HG03565 (cell line): Measurements from ENCODE around the gene MUC16.

Source experiments
- ATAC-seq: cut with Tn5 transposase; IDR thresholded peaks from one replicate; pipeline ENCODE4 v1.9.1; 2021; ENCODE audit warnings: mild to moderate bottlenecking, moderate library complexity; ENCODE audit not compliant: unreplicated experiment

MUC16 gene

GRCh38 chr19:9009431-9009830 is 778 bp downstream of the MUC16 start:
- no peak for ATAC-seq

DNA sequence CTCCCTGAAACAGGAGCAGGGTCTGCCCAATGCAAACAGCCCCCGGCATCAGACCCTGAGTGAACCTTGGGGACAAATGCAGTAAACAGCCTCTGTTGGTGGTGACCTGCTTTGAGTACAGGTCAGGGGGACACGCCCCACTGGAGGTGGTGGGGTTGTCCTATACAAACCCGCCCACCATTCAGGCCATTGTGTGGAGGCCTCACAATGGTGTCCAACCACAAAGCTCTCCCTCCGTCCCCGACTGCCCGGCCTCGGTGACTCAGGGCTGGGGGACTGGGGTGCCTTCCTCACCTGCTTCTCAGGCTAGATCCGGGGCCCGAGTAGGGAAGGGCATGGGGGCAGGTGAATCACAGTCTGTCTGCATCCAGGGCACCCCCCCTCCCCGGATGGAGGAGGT is 1.5 kb downstream of the MUC16 start:
- no peak for ATAC-seq

GRCh38 chr19:9000933-9001332 is 9.3 kb downstream of the MUC16 start:
- no peak for ATAC-seq

GRCh38 chr19:8988204-8988603 is 22.0 kb downstream of the MUC16 start:
- no peak for ATAC-seq

GRCh38 chr19:8986296-8986695 is 23.9 kb downstream of the MUC16 start:
- ATAC-seq, result no peak

DNA sequence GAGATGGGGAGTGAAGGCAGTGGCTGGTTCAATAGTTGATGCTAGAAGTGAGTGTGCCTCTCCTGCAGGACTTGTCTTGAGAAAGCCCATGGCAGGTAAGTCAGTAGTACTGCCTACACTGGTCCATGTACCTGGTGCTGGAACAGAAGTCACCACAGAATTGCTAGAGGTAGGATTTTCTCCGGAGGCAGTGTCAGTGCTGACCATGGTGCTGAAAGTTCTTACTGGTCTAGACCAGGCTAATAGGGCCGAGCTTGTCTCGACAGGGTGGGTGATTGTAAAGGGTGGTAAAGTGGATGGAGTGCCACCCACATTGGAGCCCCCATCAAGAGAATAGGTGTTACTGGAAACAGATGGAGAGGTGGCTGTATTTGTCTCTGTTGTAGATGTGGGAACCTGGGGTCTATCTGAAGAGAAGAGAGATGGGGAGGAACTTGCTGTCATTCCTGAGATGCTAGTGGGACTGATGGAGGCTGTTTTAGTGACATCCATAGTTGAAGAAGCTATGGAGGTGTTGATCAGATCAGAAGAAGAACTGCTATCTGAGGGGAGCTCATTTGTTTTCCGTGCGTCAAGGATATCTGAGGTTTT is 36.6 kb downstream of the MUC16 start:
- ATAC-seq, result no peak

- ATAC-seq, result no peak
Observed at GRCh38 chr19:8965887-8966286, 44.3 kb downstream of the MUC16 start.
